ENCODE data around the gene VPS50. TPM values are rescaled to one million over a fixed set of nuclear protein-coding genes. Genes with fewer than 3 reads are reported as not detected.

Gene VPS50
- total RNA-seq, 1 donor from 2014 or later: 29.6 TPM

GRCh38 chr7:93382362-93382761 is 150.2 kb downstream of the VPS50 start:
- no peaks in the 10 kb centered on the region for H3K36me3 Mint-ChIP-seq
- TF ChIP-seq, protein P1, sequence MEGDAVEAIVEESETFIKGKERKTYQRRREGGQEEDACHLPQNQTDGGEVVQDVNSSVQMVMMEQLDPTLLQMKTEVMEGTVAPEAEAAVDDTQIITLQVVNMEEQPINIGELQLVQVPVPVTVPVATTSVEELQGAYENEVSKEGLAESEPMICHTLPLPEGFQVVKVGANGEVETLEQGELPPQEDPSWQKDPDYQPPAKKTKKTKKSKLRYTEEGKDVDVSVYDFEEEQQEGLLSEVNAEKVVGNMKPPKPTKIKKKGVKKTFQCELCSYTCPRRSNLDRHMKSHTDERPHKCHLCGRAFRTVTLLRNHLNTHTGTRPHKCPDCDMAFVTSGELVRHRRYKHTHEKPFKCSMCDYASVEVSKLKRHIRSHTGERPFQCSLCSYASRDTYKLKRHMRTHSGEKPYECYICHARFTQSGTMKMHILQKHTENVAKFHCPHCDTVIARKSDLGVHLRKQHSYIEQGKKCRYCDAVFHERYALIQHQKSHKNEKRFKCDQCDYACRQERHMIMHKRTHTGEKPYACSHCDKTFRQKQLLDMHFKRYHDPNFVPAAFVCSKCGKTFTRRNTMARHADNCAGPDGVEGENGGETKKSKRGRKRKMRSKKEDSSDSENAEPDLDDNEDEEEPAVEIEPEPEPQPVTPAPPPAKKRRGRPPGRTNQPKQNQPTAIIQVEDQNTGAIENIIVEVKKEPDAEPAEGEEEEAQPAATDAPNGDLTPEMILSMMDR (IDR thresholded peaks at IDR 0.05; ENCODE audit: unreplicated experiment): no peak
- H3K4me3 Mint-ChIP-seq: no peak overlapping the region
- peaks cover 33% of the 10 kb centered on the region for H3K27me3 Mint-ChIP-seq (ENCODE audit: low read depth)
- no peaks in the 10 kb centered on the region for H3K9me3 Mint-ChIP-seq
- no peak for DNase-seq (ENCODE audit: low spot score in 2 of 2, unreplicated experiment in 2 of 2)
- H3K27ac Mint-ChIP-seq: no peak overlapping the region
- no peaks in the 10 kb centered on the region for H3K4me1 Mint-ChIP-seq

DNA sequence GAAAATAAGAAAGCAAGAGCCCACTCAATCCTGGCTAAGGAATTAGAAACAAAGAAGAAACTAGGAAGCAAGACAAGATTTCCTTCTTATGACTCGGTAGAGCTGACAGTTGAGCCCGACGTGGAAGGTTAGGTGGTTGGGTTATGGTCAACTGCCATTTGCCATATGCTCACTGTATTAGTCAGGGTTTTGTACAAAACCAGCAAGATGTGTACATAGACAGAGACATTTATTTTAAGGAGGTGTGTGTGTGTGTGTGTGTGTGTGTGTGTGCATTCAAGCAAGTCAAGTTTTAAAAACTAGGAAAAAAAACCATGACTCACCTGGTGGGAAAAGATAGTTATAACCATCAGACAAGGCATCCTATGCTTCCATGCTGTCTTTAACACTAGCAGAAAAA is 158.5 kb downstream of the VPS50 start:
- TF ChIP-seq, protein P1 (IDR thresholded peaks at IDR 0.05; ENCODE audit: unreplicated experiment): no peak
- H3K4me1 Mint-ChIP-seq: no peaks in the 10 kb centered on the region
- no peak overlapping the region for H3K4me3 Mint-ChIP-seq
- H3K27ac Mint-ChIP-seq: no peak overlapping the region
- H3K27me3 Mint-ChIP-seq (ENCODE audit: low read depth): peaks cover 53% of the 10 kb centered on the region
- no peaks in the 10 kb centered on the region for H3K36me3 Mint-ChIP-seq
- no peaks in the 10 kb centered on the region for H3K9me3 Mint-ChIP-seq
- DNase-seq (ENCODE audit: low spot score in 2 of 2, unreplicated experiment in 2 of 2): no peak

DNA sequence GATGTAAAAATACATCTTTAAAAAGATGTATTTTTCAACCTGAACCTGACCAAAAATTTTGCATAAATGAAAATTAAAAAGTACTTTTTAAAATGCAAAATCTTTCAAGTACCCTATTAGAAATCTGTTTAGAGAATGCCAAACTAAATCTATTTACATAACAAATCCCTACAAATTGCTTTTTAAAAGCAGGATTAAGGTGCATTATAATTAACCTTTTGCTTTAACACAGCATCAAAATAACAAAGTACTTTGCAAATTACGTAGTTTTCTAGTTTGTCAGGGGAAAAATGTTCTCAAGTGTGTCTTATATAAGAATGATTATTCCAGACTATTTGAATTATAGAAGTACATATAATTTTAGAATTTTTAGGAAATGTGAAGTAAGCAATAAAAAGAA is 160.8 kb downstream of the VPS50 start:
- Mint-ChIP-seq H3K4me3 (no peak overlapping the region), H3K36me3 (no peaks in the 10 kb centered on the region), H3K27me3 (ENCODE audit: low read depth) (peaks cover 34% of the 10 kb centered on the region), H3K4me1 (no peaks in the 10 kb centered on the region), H3K9me3 (no peaks in the 10 kb centered on the region), H3K27ac (no peak overlapping the region)
- DNase-seq (ENCODE audit: low spot score in 2 of 2, unreplicated experiment in 2 of 2): no peak
- TF ChIP-seq, protein P1 (IDR thresholded peaks at IDR 0.05; ENCODE audit: unreplicated experiment): no peak

DNA sequence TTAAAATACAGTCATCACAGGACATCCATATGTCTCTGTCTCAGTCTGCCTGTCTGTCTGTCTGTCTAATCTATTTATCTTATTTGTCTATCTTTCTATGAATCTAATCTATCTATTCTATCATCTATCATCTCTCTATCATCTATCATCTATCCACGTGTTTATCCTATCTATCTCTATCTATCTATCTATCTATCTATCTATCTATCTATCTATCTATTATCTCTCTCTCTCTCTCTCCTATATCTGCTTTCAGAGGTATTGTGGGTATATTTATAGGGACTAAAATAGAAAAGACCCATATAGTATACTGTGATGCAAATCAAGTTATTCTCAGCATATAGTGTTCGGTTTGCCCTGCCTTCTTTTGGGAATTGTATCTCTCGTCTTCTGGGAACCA is 167.5 kb downstream of the VPS50 start:
- H3K27me3 Mint-ChIP-seq (ENCODE audit: low read depth): peaks cover 8% of the 10 kb centered on the region
- no peak for DNase-seq (ENCODE audit: low spot score in 2 of 2, unreplicated experiment in 2 of 2)
- H3K27ac Mint-ChIP-seq: no peak overlapping the region
- H3K36me3 Mint-ChIP-seq: no peaks in the 10 kb centered on the region
- no peaks in the 10 kb centered on the region for H3K4me1 Mint-ChIP-seq
- no peak overlapping the region for H3K4me3 Mint-ChIP-seq
- peaks cover 11% of the 10 kb centered on the region for H3K9me3 Mint-ChIP-seq
- TF ChIP-seq, protein P1 (IDR thresholded peaks at IDR 0.05; ENCODE audit: unreplicated experiment): no peak

- no peak for DNase-seq (ENCODE audit: low spot score in 2 of 2, unreplicated experiment in 2 of 2)
- Mint-ChIP-seq H3K27ac (no peak overlapping the region), H3K4me1 (no peaks in the 10 kb centered on the region), H3K4me3 (no peak overlapping the region), H3K27me3 (ENCODE audit: low read depth) (peaks cover 2% of the 10 kb centered on the region), H3K9me3 (peaks cover 35% of the 10 kb centered on the region), H3K36me3 (no peaks in the 10 kb centered on the region)
- TF ChIP-seq, protein P1 (IDR thresholded peaks at IDR 0.05; ENCODE audit: unreplicated experiment): no peak
Measured at GRCh38 chr7:93402944-93403343, 170.8 kb downstream of the VPS50 start.

DNA sequence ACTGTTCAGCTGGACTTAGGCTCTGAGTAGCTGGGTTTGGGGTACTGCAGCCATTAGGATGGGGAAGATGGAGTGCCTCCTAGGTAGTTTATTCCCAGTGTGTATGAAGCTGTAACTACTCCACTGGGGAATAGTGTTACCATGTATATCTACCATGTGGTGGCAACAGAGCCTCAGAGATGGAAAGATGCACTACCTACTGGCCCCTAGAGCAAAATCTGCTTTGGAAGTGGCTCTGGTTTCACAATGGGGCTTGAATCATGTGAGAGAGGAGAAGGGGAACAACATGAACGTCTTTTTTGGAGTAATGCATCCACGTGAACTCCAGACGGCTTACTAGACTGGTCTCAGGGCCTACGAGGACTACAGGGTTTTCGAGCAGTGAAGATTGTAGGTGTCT is 175.1 kb downstream of the VPS50 start:
- Mint-ChIP-seq H3K27me3 (ENCODE audit: low read depth) (peaks cover 8% of the 10 kb centered on the region), H3K36me3 (no peaks in the 10 kb centered on the region), H3K4me3 (no peak overlapping the region), H3K27ac (no peak overlapping the region), H3K9me3 (peaks cover 35% of the 10 kb centered on the region), H3K4me1 (no peaks in the 10 kb centered on the region)
- DNase-seq (ENCODE audit: low spot score in 2 of 2, unreplicated experiment in 2 of 2): no peak
- TF ChIP-seq, protein P1 (IDR thresholded peaks at IDR 0.05; ENCODE audit: unreplicated experiment): no peak

All from mesothelial cell of epicardium (in vitro differentiated cells).